Esophagus mucosa (tissue), 1 donor: ENCODE data around the gene LENG1. TPM values are rescaled to one million over a fixed set of nuclear protein-coding genes. Genes with fewer than 3 reads are reported as not detected.
A peak's percentile ranks its signal among the peaks of the same experiment; 100 is the strongest.
"Not testable (repeated sequence)": the region's sequence is repeated elsewhere in the genome, so short reads cannot be mapped to it uniquely, and the experiment has no call there.

ENCODE experiments used
- ATAC-seq: fragments of 200-7000 bp; cut with Tn5 transposase; one replicate; pipeline ENCODE4 v1.9.1; 2020
- total RNA-seq: library from RNA; stranded (reverse); gene quantifications from one replicate; pipeline ENCODE4 v1.2.4, GENCODE V29; 2023
- donor health status: DM: yes; HTN: yes; CAD: no.

LENG1 gene
- total RNA-seq, 1 donor from 2014 or later, result 3.7 TPM

GRCh38 chr19:54189145-54189734, 29.7 kb upstream of the LENG1 start, which contains the start of gene MBOAT7:
MBOAT7 (minus strand) TSS chr19:54189580; CDS start chr19:54188508, 1,072 bp downstream.
- ATAC-seq, result peak; percentile 4

- ATAC-seq, result no peak
These were observed 28.8 kb upstream of the LENG1 start for GRCh38 chr19:54188215-54188871.

GRCh38 chr19:54186934-54187381, 27.4 kb upstream of the LENG1 start:
- no peak for ATAC-seq

- no peak for ATAC-seq
These were observed 26.8 kb upstream of the LENG1 start for GRCh38 chr19:54186351-54186750.

GRCh38 chr19:54183431-54183830, 23.9 kb upstream of the LENG1 start:
- no peak for ATAC-seq

- not testable (repeated sequence) for ATAC-seq
These were observed 22.4 kb upstream of the LENG1 start for GRCh38 chr19:54181894-54182293.

- ATAC-seq, result peak; percentile 8
These were observed 21.2 kb upstream of the LENG1 start for GRCh38 chr19:54180691-54181091.

GRCh38 chr19:54179921-54180461, 20.5 kb upstream of the LENG1 start:
- ATAC-seq, result peak; percentile 48

GRCh38 chr19:54179262-54179852, 19.8 kb upstream of the LENG1 start:
- ATAC-seq, result no peak

GRCh38 chr19:54178581-54179261, 19.2 kb upstream of the LENG1 start:
- ATAC-seq, result peak; percentile 65

- ATAC-seq, result peak; percentile 5
These were observed 14.7 kb upstream of the LENG1 start for GRCh38 chr19:54173951-54174834.

- ATAC-seq, result no peak
These were observed 13.8 kb upstream of the LENG1 start for GRCh38 chr19:54173359-54173699.

GRCh38 chr19:54172471-54173358, 13.2 kb upstream of the LENG1 start, which contains the start of gene TMC4:
TMC4 (minus strand) TSS chr19:54173160; CDS start chr19:54173117, 43 bp downstream.
- ATAC-seq, result peak; percentile 91

- not testable (repeated sequence) for ATAC-seq
These were observed 12.4 kb upstream of the LENG1 start for GRCh38 chr19:54171736-54172431.

GRCh38 chr19:54169149-54169740, 9.7 kb upstream of the LENG1 start:
- ATAC-seq, result no peak

GRCh38 chr19:54168174-54168917, 8.8 kb upstream of the LENG1 start:
- ATAC-seq, result peak; percentile 66

- ATAC-seq, result no peak
These were observed 5.7 kb upstream of the LENG1 start for GRCh38 chr19:54165222-54165621.

- peak; percentile 46 for ATAC-seq
These were observed 5.0 kb upstream of the LENG1 start for GRCh38 chr19:54164369-54165068.
